ENCODE measurements around the gene APOBEC2.

APOBEC2 gene

GRCh38 chr6:41032830-41033229 is 20.2 kb upstream of the APOBEC2 start:
- Mint-ChIP-seq H3K27me3 (ENCODE audit: low read depth, poor library complexity) (peaks cover 5% of the 10 kb centered on the region), H3K36me3 (ENCODE audit: low read depth) (no peaks in the 10 kb centered on the region), H3K27ac (no peak overlapping the region), H3K4me3 (no peak overlapping the region), H3K9me3 (no peaks in the 10 kb centered on the region), H3K4me1 (peaks cover 35% of the 10 kb centered on the region)
- no peak for DNase-seq
- no peak for TF ChIP-seq CTCF (IDR thresholded peaks at IDR 0.05)

DNA sequence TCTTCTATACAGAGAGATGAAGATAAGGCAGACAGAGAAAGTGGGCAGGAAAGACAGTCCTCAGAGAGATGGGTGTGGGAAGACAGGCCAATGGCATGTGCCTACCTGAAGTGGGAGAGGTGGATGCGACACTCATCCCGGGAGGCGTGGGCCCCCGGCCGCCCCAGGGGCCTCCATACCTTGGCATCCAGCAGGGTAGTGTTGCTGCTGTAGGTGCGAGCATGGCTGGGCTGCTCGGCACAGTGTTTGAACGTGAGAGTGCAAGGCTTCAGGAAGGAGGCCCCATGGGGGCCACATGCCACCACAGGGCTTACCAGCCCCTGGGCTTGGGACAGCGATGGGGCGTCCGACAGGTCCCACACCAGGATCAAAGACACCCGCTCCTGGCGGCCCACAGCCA is 19.2 kb upstream of the APOBEC2 start:
- Mint-ChIP-seq H3K36me3 (ENCODE audit: low read depth) (no peaks in the 10 kb centered on the region), H3K9me3 (no peaks in the 10 kb centered on the region), H3K4me1 (peaks cover 34% of the 10 kb centered on the region), H3K4me3 (no peak overlapping the region), H3K27ac (no peak overlapping the region), H3K27me3 (ENCODE audit: low read depth, poor library complexity) (peaks cover 7% of the 10 kb centered on the region)
- no peak for TF ChIP-seq CTCF (IDR thresholded peaks at IDR 0.05)
- no peak for DNase-seq

GRCh38 chr6:41036186-41036585 is 16.8 kb upstream of the APOBEC2 start:
- no peak overlapping the region for H3K4me3 Mint-ChIP-seq
- peaks cover 8% of the 10 kb centered on the region for H3K27me3 Mint-ChIP-seq (ENCODE audit: low read depth, poor library complexity)
- H3K27ac Mint-ChIP-seq = no peak overlapping the region
- TF ChIP-seq CTCF (IDR thresholded peaks at IDR 0.05) = no peak
- no peaks in the 10 kb centered on the region for H3K36me3 Mint-ChIP-seq (ENCODE audit: low read depth)
- DNase-seq = no peak
- no peaks in the 10 kb centered on the region for H3K9me3 Mint-ChIP-seq
- peaks cover 22% of the 10 kb centered on the region for H3K4me1 Mint-ChIP-seq

GRCh38 chr6:41036601-41037000 is 16.4 kb upstream of the APOBEC2 start:
- no peak for TF ChIP-seq CTCF (IDR thresholded peaks at IDR 0.05)
- peaks cover 20% of the 10 kb centered on the region for H3K4me1 Mint-ChIP-seq
- DNase-seq = no peak
- no peaks in the 10 kb centered on the region for H3K9me3 Mint-ChIP-seq
- no peak overlapping the region for H3K27ac Mint-ChIP-seq
- H3K4me3 Mint-ChIP-seq = no peak overlapping the region
- H3K27me3 Mint-ChIP-seq (ENCODE audit: low read depth, poor library complexity) = peaks cover 8% of the 10 kb centered on the region
- no peaks in the 10 kb centered on the region for H3K36me3 Mint-ChIP-seq (ENCODE audit: low read depth)

- no peak for DNase-seq
- Mint-ChIP-seq H3K27me3 (ENCODE audit: low read depth, poor library complexity) (peaks cover 5% of the 10 kb centered on the region), H3K4me3 (no peak overlapping the region), H3K4me1 (peaks cover 20% of the 10 kb centered on the region), H3K36me3 (ENCODE audit: low read depth) (no peaks in the 10 kb centered on the region), H3K9me3 (no peaks in the 10 kb centered on the region), H3K27ac (no peak overlapping the region)
- TF ChIP-seq CTCF (IDR thresholded peaks at IDR 0.05) = no peak
These were observed 15.7 kb upstream of the APOBEC2 start for GRCh38 chr6:41037107-41037900.

DNA sequence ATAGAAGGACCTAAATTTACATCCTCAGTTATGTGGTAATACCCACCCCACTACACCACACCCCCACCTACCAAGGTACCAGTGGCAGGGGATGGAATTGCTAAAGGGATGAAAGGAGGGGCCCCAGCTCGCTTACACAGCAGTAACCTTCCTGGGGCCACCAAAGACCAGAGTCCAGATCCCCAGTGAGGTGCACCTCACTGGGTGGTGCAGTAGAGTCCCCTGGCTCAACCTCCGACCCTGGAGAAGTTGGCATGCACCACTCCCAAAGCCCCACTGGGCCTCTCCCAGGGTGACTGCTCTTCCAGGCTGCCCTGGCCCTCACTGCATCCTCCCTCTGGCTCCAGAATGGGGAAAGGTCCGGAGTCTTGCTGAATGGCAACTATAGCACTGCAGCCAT is 14.8 kb upstream of the APOBEC2 start:
- DNase-seq = no peak
- peaks cover 5% of the 10 kb centered on the region for H3K27me3 Mint-ChIP-seq (ENCODE audit: low read depth, poor library complexity)
- H3K36me3 Mint-ChIP-seq (ENCODE audit: low read depth) = no peaks in the 10 kb centered on the region
- no peak overlapping the region for H3K27ac Mint-ChIP-seq
- H3K9me3 Mint-ChIP-seq = no peaks in the 10 kb centered on the region
- peaks cover 20% of the 10 kb centered on the region for H3K4me1 Mint-ChIP-seq
- no peak overlapping the region for H3K4me3 Mint-ChIP-seq
- no peak for TF ChIP-seq CTCF (IDR thresholded peaks at IDR 0.05)

All from nephron progenitor cell (in vitro differentiated cells).